Tibial nerve (tissue), 4 donors: ENCODE measurements around the gene OR52K2. TPM values are rescaled to one million over a fixed set of nuclear protein-coding genes. Genes with fewer than 3 reads are reported as not detected.

Source experiments
- DNase-seq, 2 donors: peaks; one replicate each; pipeline ENCODE4 v3.0.0-alpha.2; 2019; ENCODE audit warnings: low spot score in 2 of 2
- H3K27ac ChIP-seq, 4 donors: fragments of 200-600 bp; sonication (generic) in 3 of 4; one replicate each; pipeline ENCODE4 v1.5.1; 2017 to 2019; ENCODE audit warnings: mild to moderate bottlenecking in 1 of 4
- H3K27me3 ChIP-seq, 2 donors: fragments of 200-600 bp; sonication (generic) in 1 of 2; one replicate each; pipeline versions ENCODE4 v1.5.1 to v1.6.0; 2017 to 2019
- H3K36me3 ChIP-seq, 3 donors: fragments of 200-600 bp; sonication (generic); one replicate each; pipeline ENCODE4 v1.5.1; 2018 to 2019
- H3K4me1 ChIP-seq, 4 donors: fragments of 200-600 bp; sonication (generic) in 3 of 4; one replicate each; pipeline ENCODE4 v1.5.1; 2017 to 2019
- H3K4me3 ChIP-seq, 4 donors: fragments of 200-600 bp; sonication (generic) in 3 of 4; one replicate each; pipeline ENCODE4 v1.5.1; 2017 to 2019; ENCODE audit warnings: mild to moderate bottlenecking in 1 of 4, moderate library complexity in 1 of 4
- H3K9me3 ChIP-seq, 4 donors: fragments of 200-600 bp; sonication (generic) in 3 of 4; one replicate each; pipeline ENCODE4 v1.5.1; 2017 to 2019
- CTCF ChIP-seq, 5 experiments: fragments of 200-600 bp in 3 of 5; fragments of 450-650 bp in 2 of 5; sonication (generic) in 3 of 5; IDR thresholded peaks; one replicate each; pipeline ENCODE4 v1.5.1; 2016 to 2019; ENCODE audit warnings: antibody characterized with exemption in 5 of 5, mild to moderate bottlenecking in 3 of 5, moderate library complexity in 2 of 5
- EP300 ChIP-seq, 2 donors: sonication (generic); formaldehyde crosslinking; IDR thresholded peaks; one replicate each; pipeline ENCODE4 v1.6.1; 2017; ENCODE audit warnings: antibody characterized with exemption in 2 of 2, mild to moderate bottlenecking in 1 of 2
- POLR2A ChIP-seq, 2 donors: fragments of 450-650 bp; IDR thresholded peaks; one replicate each; pipeline ENCODE4 v1.6.1; 2017; ENCODE audit warnings: antibody characterized with exemption in 2 of 2, mild to moderate bottlenecking in 2 of 2, moderate library complexity in 2 of 2
- WGBS, 2 donors: methylation state at CpG; one replicate each; pipeline ENCODE4 v1.1.5; 2018; 5-methylcytosine and 5-hydroxymethylcytosine counted together
- total RNA-seq, 4 donors: library from RNA; depleted of rRNA; stranded (reverse); fragments of >200 nt; gene quantifications; one replicate each; pipeline ENCODE4 v1.1.0, GENCODE V29; 2016

Gene OR52K2
- total RNA-seq, 4 donors from 2014 or later: not detected

DNA sequence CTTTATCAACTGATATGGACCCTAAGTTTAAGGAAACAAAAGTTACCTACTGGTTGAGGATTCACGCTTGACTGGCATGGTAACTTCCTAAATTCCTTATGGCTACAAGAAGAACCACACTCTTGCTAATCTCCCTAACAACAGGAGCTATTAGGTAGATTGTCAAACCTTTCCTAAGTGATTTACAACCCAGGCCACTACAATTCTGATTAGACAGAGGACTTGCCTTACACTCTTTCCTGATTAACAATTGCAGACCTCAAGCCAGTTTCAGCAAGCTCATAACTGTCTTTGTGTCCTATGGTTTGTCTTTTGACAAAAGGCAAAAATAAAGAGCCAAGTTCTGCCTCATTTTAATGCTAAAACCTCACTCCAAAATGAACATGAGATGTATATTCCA, 16.3 kb downstream of the OR52K2 start:
- WGBS, 2 donors: 79% methylated on average over 1 of the region's 1 CpG
- no peak overlapping the region for H3K4me3 ChIP-seq
- H3K27me3 ChIP-seq: no peaks in the 10 kb centered on the region
- peaks cover 0 to under 1% (median 0%) of the 10 kb centered on the region in 4 donors for H3K4me1 ChIP-seq
- no peaks in the 10 kb centered on the region for H3K36me3 ChIP-seq
- H3K27ac ChIP-seq: no peak overlapping the region
- TF ChIP-seq CTCF (IDR thresholded peaks at IDR 0.05): no peak
- TF ChIP-seq EP300 (IDR thresholded peaks at IDR 0.05): no peak
- no peak for TF ChIP-seq POLR2A (IDR thresholded peaks at IDR 0.05)
- DNase-seq: no peak
- peaks cover 0 to 10% (median 1%) of the 10 kb centered on the region in 4 donors for H3K9me3 ChIP-seq

DNA sequence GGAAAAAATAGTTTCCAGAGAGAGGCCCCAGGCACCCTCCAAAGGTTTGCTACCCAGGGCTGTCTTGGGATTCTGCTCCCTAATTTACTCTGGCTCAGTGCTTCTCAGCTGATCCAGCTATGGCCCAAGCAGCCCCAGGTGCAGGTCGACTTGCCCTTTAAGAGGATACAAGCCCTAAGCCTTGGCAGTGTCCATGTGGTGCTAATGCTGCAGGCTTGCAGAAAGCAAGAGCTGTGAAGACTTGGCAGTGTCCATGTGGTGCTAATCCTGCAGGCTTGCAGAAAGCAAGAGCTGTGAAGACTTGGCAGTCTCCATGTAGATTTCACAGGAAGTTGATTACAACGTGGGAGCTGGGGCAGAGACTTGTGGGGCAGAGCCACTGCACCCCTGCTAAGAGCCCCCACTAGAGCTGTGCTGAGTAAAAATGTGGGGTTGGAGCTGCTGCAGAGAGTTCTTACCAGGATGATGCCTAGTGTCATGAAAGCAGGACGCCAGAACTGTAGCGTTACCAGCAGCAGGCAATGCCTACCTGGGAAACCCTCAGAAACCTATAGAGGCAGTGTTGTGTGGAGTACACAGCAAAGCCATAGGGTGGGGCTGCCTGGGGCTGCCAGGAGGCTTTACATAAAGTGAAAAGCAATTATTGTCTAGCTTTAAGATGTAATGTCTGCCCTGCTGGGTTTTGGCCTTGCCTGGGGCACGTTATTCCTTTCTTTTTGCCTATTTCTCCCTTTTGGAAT, 17.2 kb downstream of the OR52K2 start:
- no peaks in the 10 kb centered on the region for H3K4me1 ChIP-seq
- 43 to 53% methylated on average over 5 of the region's 5 CpGs for WGBS, 2 donors
- H3K4me3 ChIP-seq: no peak overlapping the region
- no peaks in the 10 kb centered on the region for H3K36me3 ChIP-seq
- no peak for DNase-seq
- no peak overlapping the region for H3K27ac ChIP-seq
- no peak for TF ChIP-seq EP300 (IDR thresholded peaks at IDR 0.05)
- no peak for TF ChIP-seq POLR2A (IDR thresholded peaks at IDR 0.05)
- no peak for TF ChIP-seq CTCF (IDR thresholded peaks at IDR 0.05)
- H3K9me3 ChIP-seq: peaks cover 0 to 10% (median 1%) of the 10 kb centered on the region in 4 donors
- H3K27me3 ChIP-seq: no peaks in the 10 kb centered on the region

DNA sequence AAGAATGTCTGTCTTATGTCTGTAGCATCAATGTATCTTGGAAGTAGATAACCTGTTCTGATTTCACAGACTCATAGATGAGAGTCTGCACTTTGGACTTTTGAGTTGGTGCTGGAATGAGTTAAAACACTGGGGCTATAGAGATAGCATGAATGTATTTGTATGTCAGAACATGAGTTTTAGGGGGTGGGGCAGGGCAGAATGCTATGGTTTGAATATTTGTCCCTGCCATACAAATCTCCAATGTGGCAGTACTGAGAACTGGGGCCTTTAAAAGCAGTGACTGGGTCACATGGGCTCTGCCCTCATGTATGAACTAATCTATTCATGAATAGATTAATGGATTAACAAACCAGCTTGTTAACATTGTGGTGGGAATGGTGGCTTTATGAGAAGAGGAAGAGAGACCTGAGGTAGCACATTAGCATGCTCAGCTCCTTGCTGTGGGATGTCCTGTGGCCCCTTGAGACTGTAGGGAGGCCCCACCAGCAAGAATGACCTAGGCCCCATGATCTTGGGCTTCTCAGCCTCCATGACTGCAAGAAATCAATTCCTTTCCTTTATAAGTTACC, 17.9 kb downstream of the OR52K2 start:
- H3K36me3 ChIP-seq: no peaks in the 10 kb centered on the region
- H3K4me3 ChIP-seq: no peak overlapping the region
- H3K4me1 ChIP-seq: no peaks in the 10 kb centered on the region
- DNase-seq: no peak
- no peak overlapping the region for H3K27ac ChIP-seq
- peaks cover 0 to 10% (median 1%) of the 10 kb centered on the region in 4 donors for H3K9me3 ChIP-seq
- H3K27me3 ChIP-seq: no peaks in the 10 kb centered on the region
- TF ChIP-seq EP300 (IDR thresholded peaks at IDR 0.05): no peak
- no peak for TF ChIP-seq POLR2A (IDR thresholded peaks at IDR 0.05)
- no peak for TF ChIP-seq CTCF (IDR thresholded peaks at IDR 0.05)

- WGBS, 2 donors: 71 to 73% methylated on average over 3 of the region's 3 CpGs
- Histone ChIP-seq H3K4me1 (no peaks in the 10 kb centered on the region), H3K4me3 (no peak overlapping the region), H3K36me3 (no peaks in the 10 kb centered on the region), H3K9me3 (peaks cover 0 to 10% (median 1%) of the 10 kb centered on the region in 4 donors), H3K27me3 (no peaks in the 10 kb centered on the region), H3K27ac (no peak overlapping the region)
- TF ChIP-seq POLR2A (IDR thresholded peaks at IDR 0.05) (no peak), CTCF (IDR thresholded peaks at IDR 0.05) (no peak), EP300 (IDR thresholded peaks at IDR 0.05) (no peak)
- DNase-seq: no peak
Observed at GRCh38 chr11:4467811-4468606, 18.9 kb downstream of the OR52K2 start.

DNA sequence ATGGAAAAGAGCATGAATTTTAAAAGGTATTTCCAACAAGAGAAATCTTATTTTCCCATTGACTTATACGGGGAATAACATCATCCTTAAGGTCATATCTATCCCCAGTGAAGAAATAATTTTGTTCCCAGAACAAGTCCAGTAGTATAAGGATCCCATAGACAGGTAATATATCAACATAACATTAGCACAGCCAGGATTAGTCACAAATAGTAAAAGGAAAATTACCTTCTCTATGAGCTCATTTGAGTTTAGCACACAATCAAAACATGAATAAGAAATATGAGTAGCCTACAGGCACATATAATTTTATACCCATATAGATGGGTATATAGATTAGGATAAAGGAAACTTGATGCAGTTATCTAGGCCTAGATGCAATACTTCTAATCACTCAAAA, 30.5 kb downstream of the OR52K2 start:
- Histone ChIP-seq H3K4me3 (no peak overlapping the region), H3K27me3 (no peaks in the 10 kb centered on the region), H3K27ac (no peak overlapping the region), H3K9me3 (no peaks in the 10 kb centered on the region), H3K36me3 (no peaks in the 10 kb centered on the region), H3K4me1 (no peaks in the 10 kb centered on the region)
- DNase-seq: no peak
- TF ChIP-seq POLR2A (IDR thresholded peaks at IDR 0.05) (no peak), CTCF (IDR thresholded peaks at IDR 0.05) (no peak), EP300 (IDR thresholded peaks at IDR 0.05) (no peak)
- WGBS, 2 donors: 78 to 88% methylated on average over 1 of the region's 1 CpG
